NCI-H1417 treated with DMSO at 0.1 percent for 48 hours (cell line): Measurements from ENCODE around the gene RUSC2.
"Not testable (repeated sequence)": the region's sequence is repeated elsewhere in the genome, so short reads cannot be mapped to it uniquely, and the experiment has no call there.

Experiments used
- DNase-seq: peaks from one replicate; lab custom pipeline; 2025; lab: John Stamatoyannopoulos, UW

Gene RUSC2

GRCh38 chr9:35495984-35496383 lies 6.1 kb downstream of the RUSC2 start:
- DNase-seq: no peak

GRCh38 chr9:35498245-35498644 lies 8.3 kb downstream of the RUSC2 start:
- not testable (repeated sequence) for DNase-seq

GRCh38 chr9:35499029-35499700 lies 9.3 kb downstream of the RUSC2 start:
- DNase-seq: no peak

GRCh38 chr9:35499701-35500030 lies 9.8 kb downstream of the RUSC2 start:
- DNase-seq: no peak

- DNase-seq: no peak
Measured at GRCh38 chr9:35500130-35500748, 10.3 kb downstream of the RUSC2 start.

- DNase-seq: no peak
Measured at GRCh38 chr9:35501946-35502345, 12.0 kb downstream of the RUSC2 start.

GRCh38 chr9:35506359-35506758 lies 16.4 kb downstream of the RUSC2 start:
- DNase-seq: no peak

GRCh38 chr9:35508069-35508468 lies 18.2 kb downstream of the RUSC2 start:
- DNase-seq: no peak

GRCh38 chr9:35510383-35510753 lies 20.5 kb downstream of the RUSC2 start:
- no peak for DNase-seq

- DNase-seq: no peak
Measured at GRCh38 chr9:35510754-35511428, 21.0 kb downstream of the RUSC2 start.

- DNase-seq: no peak
Measured at GRCh38 chr9:35511453-35511852, 21.5 kb downstream of the RUSC2 start.

- no peak for DNase-seq
Measured at GRCh38 chr9:35515766-35516165, 25.9 kb downstream of the RUSC2 start.

GRCh38 chr9:35516479-35516878 lies 26.6 kb downstream of the RUSC2 start:
- no peak for DNase-seq

GRCh38 chr9:35517131-35517530 lies 27.2 kb downstream of the RUSC2 start:
- no peak for DNase-seq

- DNase-seq: no peak
Measured at GRCh38 chr9:35517552-35518224, 27.8 kb downstream of the RUSC2 start.

- no peak for DNase-seq
Measured at GRCh38 chr9:35518225-35518821, 28.4 kb downstream of the RUSC2 start.

- DNase-seq: no peak
Measured at GRCh38 chr9:35518981-35519679, 29.2 kb downstream of the RUSC2 start.

- no peak for DNase-seq
Measured at GRCh38 chr9:35519692-35520363, 29.9 kb downstream of the RUSC2 start.

- DNase-seq: no peak
Measured at GRCh38 chr9:35520364-35520710, 30.4 kb downstream of the RUSC2 start.

GRCh38 chr9:35521708-35522107 lies 31.8 kb downstream of the RUSC2 start:
- no peak for DNase-seq

- no peak for DNase-seq
Measured at GRCh38 chr9:35522187-35522586, 32.3 kb downstream of the RUSC2 start.

- no peak for DNase-seq
Measured at GRCh38 chr9:35522700-35523099, 32.8 kb downstream of the RUSC2 start.
